ENCODE data around the gene RCAN3.

DNA sequence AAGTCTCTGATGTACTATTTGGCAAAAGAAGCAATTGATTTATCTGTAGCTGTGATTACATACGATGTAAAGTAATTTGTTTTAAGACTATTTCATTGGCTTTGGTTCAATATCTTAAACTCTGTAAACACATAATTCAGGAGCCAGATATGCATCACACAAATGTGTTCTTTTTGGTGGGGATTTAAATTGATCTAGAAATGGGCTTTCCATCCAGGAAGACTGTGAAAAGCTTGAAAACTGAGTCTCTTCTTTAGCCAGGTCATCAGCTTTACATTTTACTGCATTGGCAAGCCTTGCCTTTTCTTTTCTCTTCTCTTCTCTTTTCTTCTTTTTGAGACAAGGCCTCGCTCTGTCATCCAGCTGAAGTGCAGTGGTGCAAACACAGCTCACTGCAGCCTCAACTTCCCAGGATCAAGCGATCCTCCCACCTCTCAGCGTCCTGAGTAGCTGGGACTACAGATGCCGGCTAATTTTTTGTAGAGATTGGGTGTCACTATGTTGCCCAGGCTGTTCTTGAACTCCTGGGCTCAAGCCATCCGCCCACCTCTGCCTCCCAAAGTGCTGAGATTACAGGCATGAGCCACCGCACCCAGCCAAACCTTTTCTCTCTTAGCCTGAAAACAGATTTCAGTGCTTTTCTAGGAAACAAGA lies 1.4 kb downstream of the RCAN3 start:
- TF ChIP-seq GLIS3 (CRISPR knock-in tag; IDR thresholded peaks at IDR 0.05) (no peak), ZC3H10 (CRISPR knock-in tag; IDR thresholded peaks at IDR 0.05) (no peak), ARNTL (CRISPR knock-in tag; IDR thresholded peaks at IDR 0.05; ENCODE audit: borderline replicate concordance, low read depth) (no peak), TCF4 (CRISPR knock-in tag; IDR thresholded peaks at IDR 0.05; ENCODE audit: borderline replicate concordance) (no peak), ZNF565 (CRISPR knock-in tag; conservative IDR thresholded peaks at IDR 0.05; ENCODE audit: low read depth) (no peak), BACH2 (CRISPR knock-in tag; IDR thresholded peaks at IDR 0.05; ENCODE audit: borderline replicate concordance) (no peak)
- TF ChIP-seq, protein P1, sequence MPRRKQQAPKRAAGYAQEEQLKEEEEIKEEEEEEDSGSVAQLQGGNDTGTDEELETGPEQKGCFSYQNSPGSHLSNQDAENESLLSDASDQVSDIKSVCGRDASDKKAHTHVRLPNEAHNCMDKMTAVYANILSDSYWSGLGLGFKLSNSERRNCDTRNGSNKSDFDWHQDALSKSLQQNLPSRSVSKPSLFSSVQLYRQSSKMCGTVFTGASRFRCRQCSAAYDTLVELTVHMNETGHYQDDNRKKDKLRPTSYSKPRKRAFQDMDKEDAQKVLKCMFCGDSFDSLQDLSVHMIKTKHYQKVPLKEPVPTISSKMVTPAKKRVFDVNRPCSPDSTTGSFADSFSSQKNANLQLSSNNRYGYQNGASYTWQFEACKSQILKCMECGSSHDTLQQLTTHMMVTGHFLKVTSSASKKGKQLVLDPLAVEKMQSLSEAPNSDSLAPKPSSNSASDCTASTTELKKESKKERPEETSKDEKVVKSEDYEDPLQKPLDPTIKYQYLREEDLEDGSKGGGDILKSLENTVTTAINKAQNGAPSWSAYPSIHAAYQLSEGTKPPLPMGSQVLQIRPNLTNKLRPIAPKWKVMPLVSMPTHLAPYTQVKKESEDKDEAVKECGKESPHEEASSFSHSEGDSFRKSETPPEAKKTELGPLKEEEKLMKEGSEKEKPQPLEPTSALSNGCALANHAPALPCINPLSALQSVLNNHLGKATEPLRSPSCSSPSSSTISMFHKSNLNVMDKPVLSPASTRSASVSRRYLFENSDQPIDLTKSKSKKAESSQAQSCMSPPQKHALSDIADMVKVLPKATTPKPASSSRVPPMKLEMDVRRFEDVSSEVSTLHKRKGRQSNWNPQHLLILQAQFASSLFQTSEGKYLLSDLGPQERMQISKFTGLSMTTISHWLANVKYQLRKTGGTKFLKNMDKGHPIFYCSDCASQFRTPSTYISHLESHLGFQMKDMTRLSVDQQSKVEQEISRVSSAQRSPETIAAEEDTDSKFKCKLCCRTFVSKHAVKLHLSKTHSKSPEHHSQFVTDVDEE (CRISPR knock-in tag; IDR thresholded peaks at IDR 0.05), result no peak
- TF ChIP-seq, protein P2, sequence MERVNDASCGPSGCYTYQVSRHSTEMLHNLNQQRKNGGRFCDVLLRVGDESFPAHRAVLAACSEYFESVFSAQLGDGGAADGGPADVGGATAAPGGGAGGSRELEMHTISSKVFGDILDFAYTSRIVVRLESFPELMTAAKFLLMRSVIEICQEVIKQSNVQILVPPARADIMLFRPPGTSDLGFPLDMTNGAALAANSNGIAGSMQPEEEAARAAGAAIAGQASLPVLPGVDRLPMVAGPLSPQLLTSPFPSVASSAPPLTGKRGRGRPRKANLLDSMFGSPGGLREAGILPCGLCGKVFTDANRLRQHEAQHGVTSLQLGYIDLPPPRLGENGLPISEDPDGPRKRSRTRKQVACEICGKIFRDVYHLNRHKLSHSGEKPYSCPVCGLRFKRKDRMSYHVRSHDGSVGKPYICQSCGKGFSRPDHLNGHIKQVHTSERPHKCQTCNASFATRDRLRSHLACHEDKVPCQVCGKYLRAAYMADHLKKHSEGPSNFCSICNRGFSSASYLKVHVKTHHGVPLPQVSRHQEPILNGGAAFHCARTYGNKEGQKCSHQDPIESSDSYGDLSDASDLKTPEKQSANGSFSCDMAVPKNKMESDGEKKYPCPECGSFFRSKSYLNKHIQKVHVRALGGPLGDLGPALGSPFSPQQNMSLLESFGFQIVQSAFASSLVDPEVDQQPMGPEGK (CRISPR knock-in tag; IDR thresholded peaks at IDR 0.05; ENCODE audit: borderline replicate concordance), result no peak
